Activated T-cell treated with anti-CD3 and anti-CD28 coated beads, Interleukin-2, amount 50 U/mL, for 4 hours (primary cell): ENCODE data around the gene SIDT2. TPM values are rescaled to one million over a fixed set of nuclear protein-coding genes. Genes with fewer than 3 reads are reported as not detected.

Experiments
- ATAC-seq, 2 donors: fragments of 200-7000 bp; cut with Tn5 transposase; one replicate each; pipeline ENCODE4 v1.10.0; 2021
- DNase-seq: peaks from one replicate; pipeline ENCODE4 v3.0.0-alpha.2; 2020
- H3K27me3 Mint-ChIP-seq: one replicate; pipeline ENCODE4 v1.8.0; 2021; ENCODE audit warnings: low read depth, mixed read lengths
- H3K36me3 Mint-ChIP-seq: one replicate; pipeline ENCODE4 v1.8.0; 2022; ENCODE audit warnings: mixed read lengths; ENCODE audit not compliant: insufficient read depth
- H3K4me1 Mint-ChIP-seq: one replicate; pipeline ENCODE4 v1.8.0; 2021; ENCODE audit warnings: low read depth, mixed read lengths
- H3K4me3 Mint-ChIP-seq: one replicate; pipeline ENCODE4 v1.8.0; 2021; ENCODE audit warnings: mild to moderate bottlenecking, moderate library complexity, mixed read lengths
- H3K9me3 Mint-ChIP-seq: one replicate; pipeline ENCODE4 v1.8.0; 2021; ENCODE audit warnings: mixed read lengths
- total RNA-seq, 3 donors: library from RNA; stranded (reverse); gene quantifications; one replicate each; pipeline ENCODE4 v1.2.1, GENCODE V29; 2021

SIDT2 gene
- total RNA-seq, 3 donors from 2014 or later, result 11.1 to 15.4 (median 12.9) TPM

DNA sequence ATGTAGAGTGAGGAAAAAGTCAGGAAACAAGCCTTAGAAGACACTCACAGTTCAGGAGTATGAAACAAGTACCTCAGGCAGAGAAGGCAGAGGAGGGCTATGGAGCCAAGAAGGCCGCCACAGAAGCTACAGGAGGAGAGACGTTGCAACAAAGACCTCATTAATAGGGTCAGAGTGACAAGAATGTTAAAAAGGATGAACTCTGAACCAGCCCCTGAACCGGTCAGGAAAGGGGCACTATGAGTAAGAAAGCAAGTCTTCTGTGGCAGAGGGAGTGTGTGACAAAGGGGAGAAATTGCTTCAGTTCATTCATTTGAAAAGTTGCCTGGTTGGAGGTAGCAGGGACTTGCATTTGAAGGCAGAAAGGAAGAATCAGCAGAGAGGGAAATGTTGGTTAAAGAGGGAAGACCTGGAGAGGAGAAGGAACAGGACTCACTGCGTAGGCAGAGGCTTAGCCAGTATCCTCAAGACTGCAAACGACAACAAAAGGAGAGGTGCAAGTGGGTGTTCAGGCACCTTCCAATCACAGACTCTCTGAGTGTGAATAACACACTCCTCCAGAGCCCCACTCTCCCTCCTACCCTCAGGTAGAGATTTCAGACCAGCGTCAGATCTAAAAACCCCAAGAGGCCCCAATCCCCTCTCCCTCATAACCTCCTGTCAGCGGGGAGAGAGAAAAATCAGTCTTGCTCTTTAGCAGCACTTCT is 36.0 kb downstream of the SIDT2 start:
- Mint-ChIP-seq H3K27me3 (no peaks in the 10 kb centered on the region), H3K36me3 (peaks cover 53% of the 10 kb centered on the region), H3K9me3 (no peaks in the 10 kb centered on the region), H3K4me3 (no peak overlapping the region), H3K4me1 (no peaks in the 10 kb centered on the region)
- DNase-seq, result no peak
- no peak for ATAC-seq

GRCh38 chr11:117217141-117218084 is 38.9 kb downstream of the SIDT2 start:
- Mint-ChIP-seq H3K4me3 (no peak overlapping the region), H3K9me3 (no peaks in the 10 kb centered on the region), H3K4me1 (no peaks in the 10 kb centered on the region), H3K36me3 (peaks cover 56% of the 10 kb centered on the region), H3K27me3 (no peaks in the 10 kb centered on the region)
- DNase-seq (no peak), ATAC-seq (no peak)

DNA sequence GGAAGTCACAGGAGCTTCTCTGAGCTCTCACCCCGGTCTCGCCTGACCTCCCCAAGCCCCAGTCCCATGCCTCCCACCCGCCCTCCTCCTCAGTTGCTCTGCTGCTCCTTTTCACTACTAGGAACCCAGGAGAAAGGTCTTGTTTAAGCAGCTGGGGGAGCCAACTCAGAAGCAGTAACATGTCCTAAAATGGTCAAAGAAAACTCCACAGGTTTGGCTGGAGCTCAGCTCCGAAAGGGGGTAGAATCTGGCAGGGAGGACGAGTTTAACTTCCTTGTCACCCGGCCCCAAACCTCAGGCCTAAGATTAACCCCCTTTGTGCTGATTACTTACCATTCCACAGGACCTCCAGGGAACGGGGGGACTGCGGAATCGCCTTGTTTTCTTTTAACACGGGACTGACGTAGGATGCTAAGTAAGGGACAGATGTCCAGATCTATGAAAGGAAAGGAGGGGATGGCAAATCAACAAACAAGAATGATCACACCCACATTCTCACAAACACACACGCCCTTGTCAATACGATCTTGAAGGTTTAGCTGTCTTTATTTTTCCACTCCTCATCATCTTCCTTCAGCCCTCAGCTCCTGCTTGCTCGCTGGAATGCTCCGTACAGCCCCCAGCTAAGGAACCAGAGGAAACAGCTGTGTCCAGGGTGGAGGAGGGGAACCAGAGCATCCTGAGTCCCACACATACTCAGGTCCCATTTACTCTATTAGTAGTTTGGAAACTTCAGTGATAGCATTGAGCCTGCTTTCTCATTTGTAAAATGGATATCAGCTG is 39.8 kb downstream of the SIDT2 start:
- Mint-ChIP-seq H3K36me3 (peaks cover 51% of the 10 kb centered on the region), H3K4me3 (no peak overlapping the region), H3K9me3 (no peaks in the 10 kb centered on the region), H3K4me1 (no peaks in the 10 kb centered on the region), H3K27me3 (no peaks in the 10 kb centered on the region)
- ATAC-seq (no peak), DNase-seq (no peak)

DNA sequence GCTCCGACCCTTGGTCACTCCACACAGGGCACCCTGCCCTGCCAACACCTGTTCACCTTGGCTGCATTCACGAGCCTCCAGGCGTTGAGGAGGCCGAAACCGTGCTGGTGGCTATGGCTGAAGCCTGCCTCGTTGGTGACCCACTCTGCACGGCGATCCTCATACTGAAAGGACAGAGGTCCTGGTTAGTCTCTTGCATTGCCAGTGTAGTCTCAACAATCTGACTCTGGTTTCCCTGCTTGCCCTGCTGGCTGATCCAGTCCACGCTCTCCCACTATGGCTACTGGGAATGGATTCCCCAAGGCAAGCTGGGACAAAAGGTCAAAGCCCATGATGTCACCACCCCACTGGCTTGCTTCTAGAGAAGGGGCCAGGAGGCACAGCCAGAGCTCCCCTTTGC is 40.5 kb downstream of the SIDT2 start:
- peaks cover 50% of the 10 kb centered on the region for H3K36me3 Mint-ChIP-seq

DNA sequence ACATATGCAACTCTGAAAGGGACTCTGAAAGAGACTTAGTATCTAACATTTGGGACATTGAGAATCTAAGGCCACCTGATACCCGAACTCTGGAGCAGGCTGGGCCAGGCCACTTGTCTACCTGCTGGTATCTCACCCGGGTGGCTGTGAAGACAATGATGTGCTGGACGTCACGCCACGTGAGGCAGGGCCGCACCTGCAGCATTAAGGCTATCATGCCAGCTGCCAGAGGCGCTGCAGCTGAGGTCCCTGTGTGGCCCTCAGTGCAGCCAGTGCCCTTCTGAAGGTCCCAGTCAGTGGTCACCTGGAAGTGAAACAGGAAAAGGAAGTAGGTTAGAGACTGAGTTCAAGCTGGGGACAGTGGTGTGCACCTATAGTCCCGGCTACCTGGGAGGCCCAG is 40.9 kb downstream of the SIDT2 start:
- Mint-ChIP-seq H3K4me3 (no peak overlapping the region), H3K36me3 (peaks cover 50% of the 10 kb centered on the region)

More for the DNA sequence above, 40.5 kb downstream of the SIDT2 start:
- Mint-ChIP-seq H3K9me3 (no peaks in the 10 kb centered on the region), H3K4me1 (no peaks in the 10 kb centered on the region), H3K27me3 (no peaks in the 10 kb centered on the region), H3K4me3 (no peak overlapping the region)
- DNase-seq (no peak), ATAC-seq (no peak)

GRCh38 chr11:117219995-117220394 is 41.5 kb downstream of the SIDT2 start:
- Mint-ChIP-seq H3K4me1 (no peaks in the 10 kb centered on the region), H3K27me3 (no peaks in the 10 kb centered on the region), H3K4me3 (no peak overlapping the region), H3K36me3 (peaks cover 49% of the 10 kb centered on the region), H3K9me3 (no peaks in the 10 kb centered on the region)
- no peak for ATAC-seq
- no peak for DNase-seq

More for the DNA sequence above, 40.9 kb downstream of the SIDT2 start:
- H3K9me3 Mint-ChIP-seq, result no peaks in the 10 kb centered on the region
- no peaks in the 10 kb centered on the region for H3K4me1 Mint-ChIP-seq
- DNase-seq, result no peak
- no peak for ATAC-seq
- H3K27me3 Mint-ChIP-seq, result no peaks in the 10 kb centered on the region

DNA sequence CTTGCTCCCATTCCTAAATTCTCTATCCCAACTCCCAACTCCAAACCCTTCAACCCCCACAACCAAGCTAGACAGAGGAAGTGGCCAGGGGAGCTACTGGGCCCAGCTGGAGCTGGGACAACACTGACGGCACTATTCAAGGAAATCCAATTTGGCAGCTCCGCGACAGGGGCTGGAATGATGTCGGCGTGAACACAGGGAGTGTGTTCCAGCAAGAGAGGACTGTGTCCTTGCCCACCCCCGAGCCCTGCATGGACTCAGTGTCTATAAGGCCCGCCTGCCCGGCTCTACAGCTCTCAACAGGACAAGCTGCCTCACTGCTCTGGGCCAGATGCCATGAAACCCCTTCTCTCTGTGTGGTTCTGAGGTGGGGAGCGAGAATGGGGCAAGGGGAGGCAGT is 42.0 kb downstream of the SIDT2 start:
- DNase-seq (no peak), ATAC-seq (no peak)
- no peaks in the 10 kb centered on the region for H3K4me1 Mint-ChIP-seq
- H3K4me3 Mint-ChIP-seq, result no peak overlapping the region
- peaks cover 55% of the 10 kb centered on the region for H3K36me3 Mint-ChIP-seq
- no peaks in the 10 kb centered on the region for H3K9me3 Mint-ChIP-seq
- H3K27me3 Mint-ChIP-seq, result no peaks in the 10 kb centered on the region

DNA sequence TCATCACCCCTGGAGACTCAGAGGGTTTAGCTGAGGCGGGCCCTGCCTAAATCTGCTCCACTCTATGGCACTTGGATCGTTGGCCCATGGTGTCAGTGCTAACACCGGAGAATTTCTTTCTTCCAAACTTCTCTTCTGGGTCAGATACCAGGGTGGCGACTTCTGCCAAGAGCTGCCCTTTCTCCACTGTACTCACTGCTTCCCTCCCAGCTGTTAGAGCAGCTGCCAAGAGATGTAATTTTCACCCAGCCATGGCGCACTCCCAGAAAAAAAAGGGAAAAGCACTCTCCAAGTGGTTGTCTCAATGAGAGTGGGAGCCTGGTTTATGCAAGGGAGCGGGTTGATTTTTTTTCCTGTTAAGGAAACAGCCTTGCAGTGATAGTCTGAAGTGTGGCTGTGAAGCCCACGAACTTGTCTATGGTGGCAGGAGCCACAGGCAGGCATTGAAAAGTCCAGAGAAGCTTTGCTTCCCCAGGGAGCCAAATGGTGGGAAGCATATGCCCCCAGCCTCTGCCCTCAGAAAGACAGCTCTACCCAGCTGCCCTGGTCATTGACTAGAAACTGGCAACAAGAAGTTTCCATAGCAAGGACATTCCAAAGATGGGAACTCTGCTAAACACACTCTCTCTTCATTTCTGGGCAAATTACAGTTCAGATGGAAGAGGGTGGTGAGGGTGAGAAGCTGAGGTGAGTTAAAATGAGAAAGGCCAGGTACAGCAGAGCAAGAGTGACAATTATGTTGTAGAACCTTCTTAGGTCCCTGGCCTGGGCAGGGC is 42.6 kb downstream of the SIDT2 start:
- H3K27me3 Mint-ChIP-seq, result no peaks in the 10 kb centered on the region
- H3K9me3 Mint-ChIP-seq, result no peaks in the 10 kb centered on the region
- no peaks in the 10 kb centered on the region for H3K4me1 Mint-ChIP-seq
- H3K36me3 Mint-ChIP-seq, result peaks cover 55% of the 10 kb centered on the region
- no peak overlapping the region for H3K4me3 Mint-ChIP-seq
- DNase-seq, result no peak
- ATAC-seq, result no peak

GRCh38 chr11:117221775-117222517 is 43.4 kb downstream of the SIDT2 start:
- Mint-ChIP-seq H3K36me3 (peaks cover 58% of the 10 kb centered on the region), H3K4me3 (no peak overlapping the region)

GRCh38 chr11:117222991-117223740 is 44.6 kb downstream of the SIDT2 start:
- H3K36me3 Mint-ChIP-seq, result peaks cover 53% of the 10 kb centered on the region

More at GRCh38 chr11:117221775-117222517, 43.4 kb downstream of the SIDT2 start:
- Mint-ChIP-seq H3K4me1 (peaks cover 6% of the 10 kb centered on the region), H3K9me3 (no peaks in the 10 kb centered on the region), H3K27me3 (no peaks in the 10 kb centered on the region)
- DNase-seq (no peak), ATAC-seq (no peak)

GRCh38 chr11:117223741-117224689 is 45.5 kb downstream of the SIDT2 start:
- Mint-ChIP-seq H3K4me3 (no peak overlapping the region), H3K4me1 (peaks cover 18% of the 10 kb centered on the region), H3K27me3 (no peaks in the 10 kb centered on the region), H3K36me3 (peaks cover 54% of the 10 kb centered on the region), H3K9me3 (no peaks in the 10 kb centered on the region)
- no peak for ATAC-seq
- no peak for DNase-seq

More at GRCh38 chr11:117222991-117223740, 44.6 kb downstream of the SIDT2 start:
- Mint-ChIP-seq H3K4me3 (no peak overlapping the region), H3K9me3 (no peaks in the 10 kb centered on the region), H3K4me1 (peaks cover 12% of the 10 kb centered on the region), H3K27me3 (no peaks in the 10 kb centered on the region)
- DNase-seq (no peak), ATAC-seq (no peak)
